NCI-H2107 (cell line): Measurements from ENCODE around the gene RNF207.
"Not testable (repeated sequence)": the region's sequence is repeated elsewhere in the genome, so short reads cannot be mapped to it uniquely, and the experiment has no call there.

ENCODE experiments used
- DNase-seq: peaks from one replicate; lab custom pipeline; 2025; lab: John Stamatoyannopoulos, UW

RNF207 gene

DNA sequence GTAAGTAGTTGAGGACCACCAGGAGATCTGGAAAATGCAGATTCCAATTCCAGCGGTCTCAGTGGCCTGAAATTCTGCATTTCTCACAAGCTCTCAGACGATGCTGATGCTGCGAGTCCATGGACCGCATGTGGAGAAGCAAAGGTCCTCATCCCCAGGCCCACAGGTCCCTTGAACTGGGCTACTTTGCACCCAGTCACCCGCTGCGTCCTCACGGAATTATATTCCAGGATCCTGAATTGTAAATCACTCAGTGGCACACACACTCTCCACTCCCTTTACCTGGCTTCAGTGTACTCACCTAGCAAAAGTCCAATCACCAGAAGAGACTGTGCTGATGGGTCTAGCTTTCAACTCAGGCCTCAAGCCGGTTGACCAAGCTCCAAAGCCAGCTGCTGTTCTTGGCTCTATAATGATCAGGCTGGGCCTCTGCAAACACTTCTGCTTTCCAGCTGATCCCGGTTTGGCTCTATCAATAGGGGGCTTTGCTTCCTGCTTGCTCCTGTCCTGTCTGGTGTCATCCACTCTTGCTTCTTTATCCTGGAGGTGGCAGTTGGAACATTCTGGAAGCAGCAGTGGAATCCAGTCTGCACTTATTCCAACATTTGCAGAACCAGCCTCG lies 5.6 kb upstream of the RNF207 start:
- no peak for DNase-seq

DNA sequence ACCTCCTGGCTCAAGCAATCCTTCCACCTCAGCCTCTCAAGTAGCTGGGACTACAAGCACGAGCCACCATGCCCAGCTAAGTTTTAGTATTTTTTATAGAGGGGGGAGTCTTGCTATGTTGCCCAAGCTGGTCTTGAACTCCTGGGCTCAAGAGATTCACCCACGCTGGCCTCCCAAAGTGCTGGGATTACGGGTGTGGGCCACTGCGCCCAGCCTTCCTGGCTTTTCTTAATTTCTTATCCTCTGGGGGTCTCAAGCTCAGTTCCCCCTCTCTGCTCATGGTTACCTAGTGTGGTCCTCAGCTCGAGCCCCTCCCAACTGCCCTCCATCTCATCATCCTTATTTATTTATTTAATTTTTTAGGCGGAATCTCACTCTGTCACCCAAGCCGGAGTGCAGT lies 3.7 kb upstream of the RNF207 start:
- no peak for DNase-seq

DNA sequence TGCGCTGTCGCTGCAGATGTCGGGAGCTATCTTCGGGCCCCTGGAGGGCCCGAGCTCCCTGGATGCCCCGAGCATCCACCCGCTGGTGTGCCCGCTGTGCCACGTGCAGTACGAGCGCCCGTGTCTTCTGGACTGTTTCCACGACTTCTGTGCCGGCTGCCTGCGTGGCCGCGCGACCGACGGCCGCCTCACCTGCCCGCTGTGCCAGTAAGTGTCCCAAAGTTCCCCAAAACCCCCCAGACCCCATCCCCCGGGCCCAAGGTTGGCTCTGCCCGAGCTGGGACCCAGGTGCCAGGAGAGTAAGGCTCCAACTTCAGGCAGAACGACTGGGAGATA lies 569 bp downstream of the RNF207 start:
- DNase-seq: no peak

DNA sequence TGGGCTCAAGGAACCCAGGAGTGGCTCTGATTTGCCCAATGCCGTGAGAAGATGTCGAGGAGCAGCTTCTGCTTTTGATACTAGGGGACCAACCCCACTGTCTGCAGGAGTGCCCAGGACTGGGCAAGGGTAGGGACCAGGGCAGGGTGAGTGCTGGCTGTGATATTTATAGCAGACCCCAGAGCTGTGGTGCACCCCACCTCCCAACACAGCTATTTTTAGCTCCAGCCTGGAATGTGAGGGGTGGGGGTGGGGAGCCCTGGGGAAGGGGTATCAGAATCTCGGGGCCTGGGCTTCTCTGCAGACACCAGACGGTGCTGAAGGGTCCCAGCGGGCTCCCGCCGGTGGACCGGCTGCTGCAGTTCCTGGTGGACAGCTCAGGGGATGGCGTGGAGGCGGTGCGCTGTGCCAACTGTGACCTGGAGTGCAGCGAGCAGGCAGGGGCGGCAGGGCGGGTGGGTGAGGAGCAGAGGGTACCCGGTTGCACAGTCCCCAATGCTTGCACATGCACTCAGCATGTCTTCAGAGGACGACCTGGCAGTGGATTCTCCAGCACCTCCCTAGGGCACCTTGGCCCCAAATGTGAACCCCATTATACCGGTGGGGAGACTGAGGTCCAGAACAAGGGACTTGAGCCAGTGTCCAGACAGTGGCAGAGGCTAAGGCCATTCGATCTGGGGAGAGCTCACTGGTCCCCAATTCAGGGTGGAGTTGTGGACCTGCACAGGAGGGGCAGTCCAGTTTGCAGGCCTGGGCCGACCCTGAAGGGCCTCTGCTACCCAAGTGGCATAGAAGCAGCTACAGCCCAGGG lies 1.4 kb downstream of the RNF207 start:
- no peak for DNase-seq

DNA sequence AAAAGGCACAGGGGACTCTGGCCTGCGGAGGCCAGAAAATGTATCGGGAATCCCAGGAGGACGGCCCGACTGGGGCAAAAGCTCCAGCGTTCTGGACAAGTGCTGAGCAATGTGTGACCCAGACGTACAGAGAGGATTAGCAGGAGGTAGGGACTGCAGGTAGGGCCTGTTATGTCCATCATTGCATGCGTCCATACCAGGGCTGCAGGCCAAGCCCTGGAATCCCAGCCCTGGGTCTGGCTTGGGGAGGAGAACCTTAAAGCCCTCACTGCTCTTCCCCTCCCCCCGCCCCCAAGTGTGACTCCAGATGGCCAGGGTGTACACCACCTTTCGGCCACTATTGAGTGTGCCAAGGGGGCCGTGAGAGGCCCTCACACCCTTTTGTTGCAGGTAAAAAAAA lies 2.0 kb downstream of the RNF207 start:
- DNase-seq: no peak

DNA sequence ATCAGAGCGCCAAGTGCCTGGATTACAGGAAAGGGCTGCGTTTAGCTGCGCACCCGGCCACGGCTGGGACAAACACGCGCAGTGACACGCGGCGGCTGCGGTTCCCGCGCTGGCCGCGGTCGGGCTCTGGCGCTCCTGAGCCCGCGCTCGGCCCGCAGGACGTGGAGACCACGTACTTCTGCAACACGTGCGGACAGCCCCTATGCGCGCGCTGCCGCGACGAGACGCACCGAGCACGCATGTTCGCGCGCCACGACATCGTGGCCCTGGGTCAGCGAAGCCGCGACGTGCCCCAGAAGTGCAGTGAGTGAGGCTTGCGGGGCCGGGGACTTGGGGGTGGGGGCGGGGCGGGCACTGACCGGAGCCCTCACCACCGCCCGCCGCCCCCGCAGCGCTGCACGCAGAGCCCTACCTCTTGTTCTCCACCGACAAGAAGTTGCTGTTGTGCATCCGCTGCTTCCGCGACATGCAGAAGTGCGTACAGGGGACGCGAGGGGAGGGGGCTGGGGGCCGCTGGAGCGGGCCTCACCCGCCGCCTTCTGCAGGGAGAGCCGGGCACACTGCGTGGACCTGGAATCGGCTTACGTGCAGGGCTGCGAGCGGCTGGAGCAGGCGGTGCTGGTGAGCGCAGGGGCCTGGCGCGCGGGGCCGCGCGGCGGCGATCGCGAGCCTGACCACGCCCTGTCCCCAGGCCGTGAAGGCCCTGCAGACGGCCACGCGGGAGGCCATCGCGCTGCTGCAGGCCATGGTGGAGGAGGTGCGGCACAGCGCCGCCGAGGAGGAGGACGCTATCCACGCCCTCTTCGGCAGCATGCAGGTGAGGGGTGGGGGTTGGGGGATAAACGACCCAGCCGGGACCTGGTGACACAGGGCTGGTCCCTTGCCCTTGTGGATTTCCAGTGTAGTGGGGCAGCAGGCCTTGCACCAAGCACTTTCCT lies 3.1 kb downstream of the RNF207 start:
- DNase-seq: no peak

DNA sequence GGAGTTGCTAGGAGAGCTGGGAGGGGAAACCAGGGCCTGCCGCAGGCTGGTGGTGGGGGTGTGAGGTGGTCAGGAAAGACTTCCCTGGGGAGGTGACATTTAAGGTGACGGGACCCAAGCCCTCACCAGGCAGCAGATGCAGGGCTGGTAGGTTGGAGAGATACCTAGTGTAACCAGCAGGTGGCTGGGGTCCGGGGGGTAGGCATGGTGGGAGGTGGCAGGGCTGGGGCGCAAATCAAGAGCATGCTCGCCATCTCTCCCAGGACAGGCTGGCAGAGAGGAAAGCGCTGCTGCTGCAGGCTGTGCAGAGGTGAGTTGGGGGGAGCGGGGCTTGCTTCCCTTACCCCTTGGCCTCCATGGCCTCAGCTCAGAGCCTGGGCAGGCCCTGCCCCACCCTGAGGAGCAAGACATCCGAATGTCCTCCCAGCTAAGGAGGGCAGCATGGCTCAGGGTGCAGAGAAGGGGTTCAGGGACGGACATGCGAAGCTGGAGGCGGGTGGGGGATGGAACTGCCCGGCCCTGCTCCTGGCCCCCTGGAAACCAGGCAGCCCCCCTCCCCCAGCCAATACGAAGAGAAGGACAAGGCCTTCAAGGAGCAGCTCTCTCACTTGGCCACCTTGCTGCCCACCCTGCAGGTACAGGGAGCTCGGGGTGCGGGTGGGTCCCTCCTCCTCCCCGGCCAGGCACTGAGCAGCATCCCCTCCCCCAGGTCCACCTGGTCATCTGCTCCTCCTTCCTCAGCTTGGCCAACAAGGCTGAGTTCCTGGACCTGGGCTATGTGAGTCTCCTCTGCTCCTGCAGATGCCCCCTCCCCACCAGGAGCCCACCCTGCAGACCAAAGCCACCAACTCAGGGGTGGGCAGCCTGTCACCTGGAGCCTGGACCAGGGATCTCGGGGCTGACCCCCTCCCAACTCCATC lies 4.0 kb downstream of the RNF207 start:
- no peak for DNase-seq

DNA sequence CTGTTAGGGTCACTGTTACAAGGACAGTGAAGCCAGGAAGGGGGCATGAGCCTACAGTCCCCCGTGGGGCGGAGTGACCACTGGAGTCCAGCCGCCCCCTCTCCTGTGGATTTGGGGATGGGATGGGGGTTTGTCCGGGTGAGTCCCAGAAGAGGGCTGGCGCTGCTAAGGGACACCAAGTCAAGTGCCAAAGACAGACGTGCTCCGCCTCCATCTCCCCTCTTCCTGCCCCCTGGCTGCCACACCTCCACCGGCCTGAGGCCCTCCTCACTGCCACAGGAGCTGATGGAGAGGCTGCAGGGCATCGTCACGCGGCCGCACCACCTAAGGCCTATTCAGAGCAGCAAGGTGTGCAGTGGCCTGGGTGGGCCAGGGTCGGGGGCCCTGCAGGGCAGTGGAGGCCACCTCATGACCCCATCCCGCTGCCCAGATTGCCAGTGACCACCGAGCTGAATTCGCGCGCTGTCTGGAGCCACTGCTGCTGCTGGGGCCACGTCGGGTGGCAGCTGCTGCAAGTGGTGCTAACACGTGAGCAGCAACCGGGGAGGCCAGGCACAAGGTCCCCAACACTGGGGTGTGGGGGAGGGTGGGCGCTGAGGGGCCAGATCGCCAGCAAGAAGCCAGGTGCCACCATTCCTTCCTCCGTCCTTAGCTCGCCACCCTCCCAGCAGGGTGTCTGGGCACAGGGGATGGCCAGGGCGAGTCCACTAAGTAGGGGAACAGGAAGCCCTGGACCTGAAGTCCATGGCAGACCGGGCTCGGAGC lies 4.9 kb downstream of the RNF207 start:
- DNase-seq: no peak

DNA sequence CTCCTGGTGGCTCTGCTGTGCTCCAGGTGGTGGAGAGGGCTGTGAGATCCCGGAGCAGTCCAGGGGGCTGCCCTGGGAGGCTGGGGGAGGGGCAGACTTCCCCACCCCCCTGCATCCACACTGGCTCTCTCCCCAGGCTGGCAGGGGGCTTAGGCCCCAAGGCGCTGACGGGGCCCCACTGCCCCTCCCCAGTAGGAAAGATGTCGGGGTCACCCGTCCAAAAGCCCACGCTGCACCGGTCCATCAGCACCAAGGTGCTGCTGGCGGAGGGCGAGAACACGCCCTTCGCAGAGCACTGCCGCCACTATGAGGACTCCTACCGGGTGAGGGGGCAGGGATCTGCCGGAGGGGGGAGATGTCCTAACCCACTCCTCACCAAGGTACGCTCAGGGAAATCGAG lies 5.8 kb downstream of the RNF207 start:
- DNase-seq: no peak

DNA sequence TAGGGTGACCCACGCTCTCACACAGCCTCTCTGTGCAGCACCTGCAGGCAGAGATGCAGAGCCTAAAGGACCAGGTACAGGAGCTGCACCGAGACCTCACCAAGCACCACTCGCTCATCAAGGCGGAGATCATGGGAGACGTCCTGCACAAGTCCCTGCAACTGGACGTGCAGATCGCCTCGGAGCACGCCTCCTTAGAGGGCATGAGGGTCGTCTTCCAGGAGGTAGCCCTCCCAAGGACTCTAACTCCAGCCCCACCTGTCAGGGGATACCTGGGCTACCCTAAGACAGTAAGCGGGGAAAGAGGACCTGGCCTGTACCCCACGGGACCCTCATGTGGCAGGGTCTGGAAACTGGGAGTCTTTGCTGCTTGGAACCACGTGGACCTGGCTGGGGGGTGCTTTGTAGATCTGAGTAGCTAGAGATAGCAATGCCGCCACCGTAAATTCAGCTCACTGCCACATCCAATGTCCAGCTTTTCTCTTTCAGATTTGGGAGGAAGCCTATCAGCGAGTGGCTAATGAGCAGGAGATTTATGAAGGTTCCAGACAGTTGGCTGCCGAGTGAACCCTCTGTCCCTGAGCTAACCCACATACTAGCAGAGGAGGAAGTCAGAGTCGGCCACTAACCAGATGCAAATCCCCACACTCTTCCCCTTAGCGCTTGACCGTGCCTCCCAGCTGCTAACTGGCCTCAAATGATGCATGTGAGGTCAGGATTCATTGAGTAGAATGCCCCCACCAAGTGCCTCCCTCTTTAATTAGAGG lies 6.5 kb downstream of the RNF207 start:
- DNase-seq: no peak

DNA sequence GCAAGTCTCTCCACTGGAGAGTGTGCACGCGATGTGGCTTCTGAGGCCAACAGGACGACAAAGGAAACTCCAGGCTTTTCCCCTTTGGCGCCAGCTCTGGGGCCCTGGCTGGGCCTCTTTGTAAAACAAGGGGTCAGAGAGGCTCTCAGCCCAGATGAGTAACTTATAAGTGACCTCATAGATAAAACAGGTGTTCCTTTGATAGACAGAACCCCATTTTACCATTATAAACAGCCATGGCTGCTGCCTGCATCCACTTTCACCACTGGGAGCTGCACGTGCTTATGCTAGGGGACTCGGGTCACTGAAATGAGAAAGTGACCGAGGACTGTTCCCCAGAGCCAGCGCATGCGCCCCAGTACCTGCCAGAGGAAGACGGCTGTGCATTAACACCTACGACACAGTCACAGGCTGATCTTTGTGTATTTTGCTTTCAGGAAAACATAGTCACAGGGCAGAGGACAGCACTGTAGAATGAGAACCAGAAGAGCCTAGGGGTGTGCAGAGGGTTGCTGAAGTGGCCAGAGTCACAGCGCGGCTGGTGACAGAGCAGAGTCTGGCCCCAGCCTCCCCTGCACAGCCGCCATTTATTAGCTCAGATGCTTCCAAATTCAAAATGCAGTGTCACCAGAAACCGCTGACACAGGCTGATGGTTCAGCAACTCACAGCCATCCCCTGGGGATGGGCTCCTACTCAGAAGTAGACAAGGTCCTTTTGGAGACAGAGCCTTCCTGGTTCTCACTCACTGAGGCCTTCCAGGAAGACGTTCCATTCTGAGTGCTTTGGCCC lies 12.7 kb downstream of the RNF207 start:
- no peak for DNase-seq

DNA sequence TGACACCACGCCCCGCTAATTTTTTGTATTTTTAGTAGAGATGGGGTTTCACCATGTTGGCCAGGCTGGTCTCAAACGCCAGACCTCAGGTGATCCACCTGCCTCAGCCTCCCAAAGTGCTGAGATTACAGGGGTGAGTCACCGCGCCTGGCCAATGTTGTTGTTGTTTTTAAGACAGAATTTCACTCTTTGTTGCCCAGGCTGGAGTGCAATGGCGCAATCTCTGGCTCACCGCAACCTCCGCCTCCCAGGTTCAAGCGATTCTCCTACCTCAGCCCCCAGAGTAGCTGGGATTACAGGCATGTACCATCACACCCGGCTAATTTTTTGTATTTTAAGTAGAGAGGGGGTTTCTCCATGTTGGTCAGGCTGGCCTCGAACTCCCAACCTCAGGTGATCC lies 13.7 kb downstream of the RNF207 start:
- not testable (repeated sequence) for DNase-seq

DNA sequence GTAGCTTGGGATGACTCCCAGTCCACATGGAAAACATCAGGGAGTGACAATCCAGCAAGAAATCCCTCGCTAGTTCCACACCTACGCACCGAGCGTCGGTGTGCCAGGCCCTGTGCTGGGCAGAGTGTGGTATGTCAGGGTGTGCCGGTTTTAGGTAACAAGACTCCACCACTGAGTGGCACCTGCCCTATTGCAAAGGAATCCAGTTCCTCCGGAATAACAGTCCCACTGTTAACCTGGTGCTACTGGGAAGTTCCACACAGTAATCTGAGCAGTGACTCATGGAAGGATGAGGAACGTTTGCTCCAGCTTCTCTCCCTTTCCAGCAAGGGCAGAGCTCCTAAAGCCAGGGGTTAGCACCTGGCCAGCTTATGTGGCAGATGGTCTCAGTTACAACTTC lies 14.3 kb downstream of the RNF207 start:
- no peak for DNase-seq

DNA sequence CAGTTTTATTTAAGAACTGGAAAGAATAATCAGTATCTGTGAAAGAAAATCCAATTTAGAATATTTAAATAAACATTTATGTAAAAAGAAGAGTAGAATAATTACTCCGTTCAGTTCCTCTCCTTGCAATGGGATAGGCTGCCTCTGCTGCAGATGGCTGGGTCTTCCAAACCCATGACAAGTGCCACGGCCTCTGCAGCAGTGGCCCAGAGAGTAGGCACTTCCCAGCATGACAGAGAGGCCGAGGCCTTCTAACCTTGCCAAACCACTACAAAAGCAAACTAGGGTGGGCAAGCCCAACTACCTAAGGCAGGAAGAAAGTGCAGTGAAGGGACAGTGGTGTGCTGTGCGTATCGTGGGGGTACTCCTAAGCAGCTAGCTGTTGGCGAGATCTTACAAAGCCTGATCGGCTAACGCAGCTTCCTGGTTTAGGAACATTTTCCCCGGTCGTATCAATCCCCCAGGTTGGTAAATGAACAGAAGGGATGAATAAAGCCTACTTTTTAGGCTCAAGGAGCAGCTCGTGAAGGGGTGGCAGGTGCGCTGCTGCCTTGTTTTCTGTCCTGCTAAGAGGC lies 15.4 kb downstream of the RNF207 start:
- no peak for DNase-seq

DNA sequence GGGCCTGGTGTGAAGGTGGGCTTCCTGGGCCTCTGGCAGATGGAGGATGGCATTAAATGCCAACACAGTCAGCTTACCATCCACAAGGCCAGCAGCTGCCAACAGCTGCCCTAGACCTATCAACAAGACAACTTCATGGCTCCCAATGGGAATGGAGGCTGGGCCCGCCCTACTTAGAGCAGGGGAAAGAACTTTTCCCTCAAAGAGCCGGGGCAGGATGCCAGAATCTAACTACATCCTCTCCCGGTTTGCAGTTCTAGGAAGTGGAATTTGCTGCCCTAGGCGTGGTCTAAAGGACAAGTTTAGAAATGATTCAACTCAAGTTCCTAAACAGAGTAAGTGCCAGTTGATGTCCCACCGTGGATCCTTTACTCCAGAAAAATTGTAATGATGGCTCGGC lies 16.7 kb downstream of the RNF207 start:
- no peak for DNase-seq

DNA sequence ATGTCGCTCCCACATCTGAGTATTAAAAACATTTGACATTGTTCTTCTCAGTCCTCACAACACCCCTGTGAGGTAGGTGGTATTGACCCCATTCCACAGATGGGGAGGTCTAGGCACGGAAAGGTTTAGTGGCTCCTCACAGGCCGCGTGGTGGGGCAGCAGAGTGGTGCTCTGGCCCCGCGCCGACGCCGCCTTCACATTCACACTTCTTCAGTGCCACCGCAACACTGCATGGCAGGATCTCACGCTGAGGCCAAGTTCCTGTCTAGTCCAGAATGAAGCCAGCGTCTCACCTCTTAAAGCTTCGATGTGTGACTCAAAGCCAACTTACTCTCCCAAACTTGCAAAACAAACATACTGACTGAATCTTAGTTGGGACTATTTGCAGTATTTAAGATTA lies 17.7 kb downstream of the RNF207 start:
- DNase-seq: no peak

DNA sequence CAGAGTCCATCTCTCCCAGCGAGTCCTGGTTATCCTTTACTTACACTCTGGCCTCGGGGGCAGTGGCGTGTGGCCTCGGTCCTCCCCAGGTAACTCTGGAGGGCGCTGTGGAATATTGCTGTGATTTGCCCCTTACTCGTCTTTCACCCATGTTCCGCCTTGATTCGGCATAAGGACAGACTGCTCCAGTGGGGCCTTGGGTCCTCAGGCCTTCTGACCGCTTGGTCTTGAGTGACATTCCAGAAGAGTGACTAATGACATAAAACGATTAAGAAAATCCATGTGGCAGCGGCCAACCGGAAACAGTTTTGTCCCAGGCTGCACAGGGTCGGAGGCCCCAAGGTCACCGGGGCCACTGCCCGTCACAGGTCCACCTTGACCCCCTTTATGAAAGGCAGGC lies 18.8 kb downstream of the RNF207 start:
- DNase-seq: no peak

DNA sequence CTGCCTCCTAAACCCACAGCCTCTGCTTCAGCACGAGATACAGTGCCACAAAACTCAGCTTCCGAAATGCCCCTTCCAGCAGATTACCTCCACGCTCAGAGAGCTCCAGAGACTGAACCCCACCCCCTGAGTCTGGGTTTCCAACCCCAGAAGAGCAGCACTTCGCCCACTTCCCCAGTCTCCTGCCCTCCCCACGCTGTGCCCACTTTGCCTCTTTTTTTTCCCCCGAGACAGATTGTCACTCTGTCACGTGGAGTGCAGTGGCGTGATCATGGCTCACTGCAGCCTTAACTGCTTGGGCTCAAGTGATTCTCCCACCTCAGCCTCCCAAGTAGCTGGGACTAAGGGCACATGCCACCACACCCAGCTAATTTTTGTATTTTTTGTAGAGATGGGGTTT lies 19.7 kb downstream of the RNF207 start:
- DNase-seq: no peak

DNA sequence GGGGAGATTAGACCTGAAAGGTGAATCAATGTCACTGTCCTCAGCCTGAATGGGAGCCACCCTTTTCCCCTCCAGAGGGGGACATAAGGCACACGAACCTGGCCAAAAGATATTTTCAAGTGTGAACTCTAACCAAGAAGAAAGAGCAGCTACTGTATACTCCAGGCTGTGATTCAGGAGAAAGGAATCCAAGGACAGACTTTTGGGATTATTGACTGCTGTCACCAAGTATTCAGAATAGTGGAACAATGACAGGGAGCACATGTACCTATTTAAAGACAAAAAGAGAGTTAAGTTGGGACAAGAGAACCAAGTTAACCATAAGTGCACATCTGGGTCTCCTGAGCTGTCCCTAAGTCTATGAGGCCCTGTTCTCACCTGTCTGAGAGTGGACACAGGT lies 27.5 kb downstream of the RNF207 start:
- no peak for DNase-seq
